DOHH2 (cell line): ENCODE measurements around the gene STARD13.

ENCODE experiments used
- H3F3A ChIP-seq: fragments of 200-600 bp; sonication (generic), shearing (Covaris generic); 2 replicates; pipeline ENCODE4 v1.6.0; 2016; ENCODE audit warnings: antibody characterized with exemption, mild to moderate bottlenecking; ENCODE audit not compliant: control insufficient read depth, insufficient read depth
- H3K27ac ChIP-seq: fragments of 200-600 bp; sonication (generic); 2 replicates; pipeline ENCODE4 v1.5.1; 2014; ENCODE audit warnings: low read depth, mild to moderate bottlenecking, low read length, moderate library complexity
- H3K27me3 ChIP-seq: fragments of 200-600 bp; sonication (generic); 2 replicates; pipeline ENCODE4 v1.6.1; 2014; ENCODE audit warnings: mild to moderate bottlenecking, low read length, mixed read lengths; ENCODE audit not compliant: control insufficient read depth
- H3K36me3 ChIP-seq: fragments of 200-600 bp; sonication (generic); 2 replicates; pipeline ENCODE4 v1.6.1; 2014; ENCODE audit warnings: mild to moderate bottlenecking, low read length, moderate library complexity, mixed read lengths; ENCODE audit not compliant: control insufficient read depth
- H3K4me1 ChIP-seq: fragments of 200-600 bp; sonication (generic); 2 replicates; pipeline ENCODE4 v1.6.1; 2014; ENCODE audit warnings: mild to moderate bottlenecking, low read length, mixed read lengths; ENCODE audit not compliant: control insufficient read depth
- H3K4me2 ChIP-seq: fragments of 200-600 bp; sonication (generic); 2 replicates; pipeline ENCODE4 v1.6.0; 2014; ENCODE audit warnings: mild to moderate bottlenecking, low read length, moderate library complexity
- H3K4me3 ChIP-seq: fragments of 200-600 bp; sonication (generic); 2 replicates; pipeline ENCODE4 v1.5.1; 2014; ENCODE audit warnings: mild to moderate bottlenecking, low read length, mixed read lengths
- H3K79me2 ChIP-seq: fragments of 200-600 bp; sonication (generic); 2 replicates; pipeline ENCODE4 v1.6.1; 2014; ENCODE audit warnings: mild to moderate bottlenecking, low read length, mixed read lengths; ENCODE audit not compliant: control insufficient read depth
- H3K9me2 ChIP-seq: fragments of 200-600 bp; sonication (generic); replicated peaks from 2 replicates; pipeline ENCODE4 v1.6.1; 2014; ENCODE audit warnings: mild to moderate bottlenecking, low read length, mixed read lengths; ENCODE audit not compliant: control insufficient read depth
- H3K9me3 ChIP-seq: fragments of 200-600 bp; sonication (generic); 2 replicates; pipeline ENCODE4 v1.6.1; 2014; ENCODE audit warnings: antibody characterized with exemption, low read length, mixed read lengths; ENCODE audit not compliant: control insufficient read depth, insufficient read depth
- H4K20me1 ChIP-seq: fragments of 200-600 bp; sonication (generic); 2 replicates; pipeline ENCODE4 v1.6.0; 2014; ENCODE audit warnings: low read depth, mild to moderate bottlenecking, antibody characterized with exemption, low read length, moderate library complexity; ENCODE audit not compliant: control insufficient read depth, insufficient read depth
- EZH2phosphoT487 ChIP-seq: fragments of 200-600 bp; sonication (generic); IDR thresholded peaks from 2 replicates; pipeline ENCODE4 v1.6.1; 2017; ENCODE audit warnings: borderline replicate concordance, mild to moderate bottlenecking, antibody characterized with exemption, low read length, moderate library complexity, mixed read lengths
- TF ChIP-seq, protein P1 (sequence below): fragments of 200-600 bp; sonication (generic); IDR thresholded peaks from one replicate; pipeline ENCODE4 v1.5.1; 2014; ENCODE audit warnings: antibody characterized with exemption, mild to moderate bottlenecking, low read depth, low read length; ENCODE audit not compliant: poor library complexity, severe bottlenecking

STARD13 gene

DNA sequence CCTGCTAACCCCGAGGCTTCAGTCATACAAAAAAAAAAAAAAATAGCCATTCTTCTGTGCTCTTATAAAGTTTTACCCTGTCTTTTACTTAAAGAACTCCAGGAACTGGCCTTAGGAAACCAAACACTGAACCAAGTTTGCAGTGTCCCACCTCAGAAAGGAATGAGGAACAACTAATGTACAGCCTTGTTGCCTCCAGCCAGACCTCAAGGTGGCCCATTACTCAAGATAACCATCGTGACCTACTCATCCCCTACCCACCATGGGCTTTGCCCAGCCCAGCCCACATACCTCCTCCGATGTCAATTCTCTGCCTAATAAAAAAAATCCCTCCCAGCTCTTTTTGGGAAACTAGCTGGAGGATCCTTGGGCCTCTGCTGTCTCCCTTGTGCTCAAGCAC, 133.2 kb downstream of the STARD13 start:
- Histone ChIP-seq H3K27me3 (no peaks in the 10 kb centered on the region), H3K27ac (no peak overlapping the region), H3K4me1 (no peaks in the 10 kb centered on the region), H3K4me3 (no peak overlapping the region), H3K9me2 (no peaks in the 10 kb centered on the region), H3K79me2 (no peaks in the 10 kb centered on the region), H3K4me2 (no peak overlapping the region), H3K36me3 (no peaks in the 10 kb centered on the region), H3F3A (no peaks in the 10 kb centered on the region), H3K9me3 (no peaks in the 10 kb centered on the region), H4K20me1 (no peaks in the 10 kb centered on the region)
- TF ChIP-seq, protein P1, sequence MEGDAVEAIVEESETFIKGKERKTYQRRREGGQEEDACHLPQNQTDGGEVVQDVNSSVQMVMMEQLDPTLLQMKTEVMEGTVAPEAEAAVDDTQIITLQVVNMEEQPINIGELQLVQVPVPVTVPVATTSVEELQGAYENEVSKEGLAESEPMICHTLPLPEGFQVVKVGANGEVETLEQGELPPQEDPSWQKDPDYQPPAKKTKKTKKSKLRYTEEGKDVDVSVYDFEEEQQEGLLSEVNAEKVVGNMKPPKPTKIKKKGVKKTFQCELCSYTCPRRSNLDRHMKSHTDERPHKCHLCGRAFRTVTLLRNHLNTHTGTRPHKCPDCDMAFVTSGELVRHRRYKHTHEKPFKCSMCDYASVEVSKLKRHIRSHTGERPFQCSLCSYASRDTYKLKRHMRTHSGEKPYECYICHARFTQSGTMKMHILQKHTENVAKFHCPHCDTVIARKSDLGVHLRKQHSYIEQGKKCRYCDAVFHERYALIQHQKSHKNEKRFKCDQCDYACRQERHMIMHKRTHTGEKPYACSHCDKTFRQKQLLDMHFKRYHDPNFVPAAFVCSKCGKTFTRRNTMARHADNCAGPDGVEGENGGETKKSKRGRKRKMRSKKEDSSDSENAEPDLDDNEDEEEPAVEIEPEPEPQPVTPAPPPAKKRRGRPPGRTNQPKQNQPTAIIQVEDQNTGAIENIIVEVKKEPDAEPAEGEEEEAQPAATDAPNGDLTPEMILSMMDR, result no peak
- no peak for TF ChIP-seq EZH2phosphoT487

DNA sequence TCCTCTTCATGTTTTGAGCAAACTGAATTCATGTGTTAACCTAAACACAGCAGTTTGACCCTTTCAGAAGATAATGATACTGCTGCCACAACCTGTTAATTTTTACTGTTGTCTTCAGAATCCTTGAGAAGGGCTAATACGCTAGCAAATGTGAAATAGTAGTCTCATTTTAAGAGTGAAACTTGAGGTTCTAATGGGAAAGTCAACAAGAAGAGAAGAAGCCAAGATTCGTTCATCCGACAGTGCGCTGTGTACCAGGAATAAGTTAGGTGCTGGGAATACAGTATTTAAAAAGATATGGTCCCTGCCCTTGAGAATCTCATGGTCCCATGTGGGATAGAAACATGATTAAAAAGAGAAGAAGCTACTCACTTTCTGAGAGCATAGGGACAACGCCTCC, 134.9 kb downstream of the STARD13 start:
- H3F3A ChIP-seq, result no peaks in the 10 kb centered on the region
- no peak overlapping the region for H3K4me3 ChIP-seq
- H3K4me2 ChIP-seq, result no peak overlapping the region
- H3K36me3 ChIP-seq, result no peaks in the 10 kb centered on the region
- TF ChIP-seq, protein P1, result no peak
- TF ChIP-seq EZH2phosphoT487, result no peak
- no peaks in the 10 kb centered on the region for H3K9me2 ChIP-seq
- H3K27ac ChIP-seq, result no peak overlapping the region
- H3K4me1 ChIP-seq, result no peaks in the 10 kb centered on the region
- H3K79me2 ChIP-seq, result no peaks in the 10 kb centered on the region
- no peaks in the 10 kb centered on the region for H3K27me3 ChIP-seq
- no peaks in the 10 kb centered on the region for H3K9me3 ChIP-seq
- H4K20me1 ChIP-seq, result no peaks in the 10 kb centered on the region

DNA sequence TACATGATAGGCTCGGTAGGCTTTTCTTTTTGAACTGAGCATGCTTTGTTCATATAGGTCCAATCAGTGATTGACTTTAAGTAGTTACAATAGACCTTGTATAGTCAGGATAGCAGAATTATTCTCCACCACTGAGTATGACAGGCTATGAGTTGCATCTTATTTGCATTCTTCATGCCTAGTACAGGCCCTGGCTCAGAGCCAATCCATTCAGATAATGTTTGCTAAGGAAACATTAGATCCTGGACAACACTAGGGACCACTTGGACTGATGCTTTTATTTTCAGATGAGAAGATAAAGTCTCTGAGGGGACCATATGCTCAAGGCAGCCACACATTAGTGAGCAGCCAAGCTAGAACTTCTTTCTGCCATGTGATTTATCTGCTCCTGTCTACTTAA, 135.4 kb downstream of the STARD13 start:
- H3K4me3 ChIP-seq, result no peak overlapping the region
- no peaks in the 10 kb centered on the region for H3K4me1 ChIP-seq
- no peaks in the 10 kb centered on the region for H4K20me1 ChIP-seq
- H3K27ac ChIP-seq, result no peak overlapping the region
- no peaks in the 10 kb centered on the region for H3F3A ChIP-seq
- TF ChIP-seq, protein P1, result no peak
- H3K36me3 ChIP-seq, result no peaks in the 10 kb centered on the region
- H3K79me2 ChIP-seq, result no peaks in the 10 kb centered on the region
- no peaks in the 10 kb centered on the region for H3K27me3 ChIP-seq
- H3K9me3 ChIP-seq, result no peaks in the 10 kb centered on the region
- no peaks in the 10 kb centered on the region for H3K9me2 ChIP-seq
- H3K4me2 ChIP-seq, result no peak overlapping the region

DNA sequence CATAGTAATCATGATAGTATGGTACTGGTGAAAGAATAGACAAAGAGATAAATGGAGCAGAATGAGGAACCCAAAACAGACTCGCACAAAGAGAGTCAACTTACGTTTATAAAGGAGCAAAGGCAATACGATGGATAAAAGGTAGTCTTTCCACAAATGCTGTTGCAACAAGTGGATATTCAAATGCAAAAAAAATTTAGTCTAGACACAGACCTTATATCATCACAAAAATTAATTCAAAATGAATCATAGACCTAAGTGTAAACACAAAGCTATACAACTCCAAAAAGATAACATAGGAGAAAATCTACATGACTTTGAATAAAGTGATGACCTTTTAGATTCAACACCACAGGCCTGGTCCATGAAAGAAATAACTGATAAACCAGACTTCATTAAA, 137.7 kb downstream of the STARD13 start:
- no peaks in the 10 kb centered on the region for H4K20me1 ChIP-seq
- H3K9me2 ChIP-seq, result no peaks in the 10 kb centered on the region

More for the DNA sequence above, 137.7 kb downstream of the STARD13 start:
- Histone ChIP-seq H3F3A (no peaks in the 10 kb centered on the region), H3K36me3 (no peaks in the 10 kb centered on the region), H3K4me3 (no peak overlapping the region), H3K79me2 (no peaks in the 10 kb centered on the region), H3K4me2 (no peak overlapping the region), H3K9me3 (no peaks in the 10 kb centered on the region), H3K27ac (no peak overlapping the region), H3K4me1 (no peaks in the 10 kb centered on the region), H3K27me3 (no peaks in the 10 kb centered on the region)
- TF ChIP-seq, protein P1, result no peak
- no peak for TF ChIP-seq EZH2phosphoT487
